CD4-positive, alpha-beta T cell treated with Interleukin-4 for 4 hours (primary cell): ENCODE data around the gene TMEM43.

ENCODE experiments used
- DNase-seq: peaks from one replicate; pipeline ENCODE4 v3.0.0-alpha.2; 2020

TMEM43 gene

DNA sequence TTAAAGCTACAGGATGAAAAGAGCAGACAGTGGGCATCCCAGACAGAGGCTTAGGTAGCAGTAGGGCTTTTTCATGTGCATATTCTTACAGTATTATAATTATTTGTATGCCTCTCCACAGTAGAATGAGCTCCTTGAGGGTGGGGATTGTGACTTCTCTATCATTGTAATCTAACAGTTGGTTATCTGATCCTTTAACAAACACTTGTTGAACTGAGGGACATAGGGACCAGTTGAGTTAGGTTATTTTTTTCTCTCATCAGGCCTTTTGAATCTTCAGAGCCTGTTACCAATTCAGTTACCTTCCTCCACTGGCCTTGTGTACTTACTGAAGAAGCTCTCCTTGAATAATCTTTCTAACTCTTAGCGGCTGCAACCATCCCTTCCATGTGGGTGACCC is 54.9 kb downstream of the TMEM43 start:
- no peak for DNase-seq

DNA sequence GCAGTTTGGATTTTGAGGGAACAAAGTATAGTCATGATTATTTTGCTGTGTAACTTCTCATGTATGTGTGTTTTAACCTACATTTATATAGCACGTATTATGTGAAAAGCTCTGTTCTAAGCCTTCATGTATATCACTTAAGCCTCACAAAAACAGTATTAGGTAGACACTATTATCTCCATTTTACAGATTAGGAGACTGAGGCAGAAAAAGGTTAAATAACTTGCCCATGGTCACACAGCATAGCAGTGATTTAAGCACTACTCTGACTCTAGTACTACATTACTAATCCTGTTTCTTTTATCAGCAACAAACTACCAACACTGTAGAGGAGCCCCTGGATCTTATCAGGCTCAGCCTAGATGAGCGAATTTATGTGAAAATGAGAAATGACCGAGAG is 56.4 kb downstream of the TMEM43 start:
- no peak for DNase-seq

DNA sequence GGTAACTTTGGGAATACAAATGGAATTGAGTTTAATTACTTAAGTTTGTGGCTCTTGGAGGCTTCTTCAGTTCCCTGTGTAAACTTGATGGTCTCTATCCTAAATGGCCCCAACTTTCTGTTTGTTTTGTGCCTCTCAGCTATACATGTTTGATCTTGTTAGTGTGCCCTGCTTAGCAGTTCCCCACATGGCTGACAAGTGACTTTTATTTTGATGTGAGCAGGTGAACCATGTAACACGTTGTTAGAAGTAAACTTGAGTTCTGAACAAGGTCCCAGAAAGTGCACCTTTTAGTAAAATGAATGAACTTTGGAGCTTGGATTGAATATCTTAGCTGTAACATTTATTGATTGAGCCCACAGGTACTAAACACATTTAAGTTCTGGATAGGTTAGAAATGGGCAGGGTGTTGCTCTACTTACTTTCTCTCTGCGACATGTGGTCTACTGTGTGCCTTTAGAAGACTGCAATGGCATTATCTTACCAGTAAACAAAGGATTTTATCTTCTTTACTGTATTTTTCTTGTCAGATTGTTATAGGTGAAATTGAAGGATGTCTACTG is 58.2 kb downstream of the TMEM43 start:
- DNase-seq, result no peak

DNA sequence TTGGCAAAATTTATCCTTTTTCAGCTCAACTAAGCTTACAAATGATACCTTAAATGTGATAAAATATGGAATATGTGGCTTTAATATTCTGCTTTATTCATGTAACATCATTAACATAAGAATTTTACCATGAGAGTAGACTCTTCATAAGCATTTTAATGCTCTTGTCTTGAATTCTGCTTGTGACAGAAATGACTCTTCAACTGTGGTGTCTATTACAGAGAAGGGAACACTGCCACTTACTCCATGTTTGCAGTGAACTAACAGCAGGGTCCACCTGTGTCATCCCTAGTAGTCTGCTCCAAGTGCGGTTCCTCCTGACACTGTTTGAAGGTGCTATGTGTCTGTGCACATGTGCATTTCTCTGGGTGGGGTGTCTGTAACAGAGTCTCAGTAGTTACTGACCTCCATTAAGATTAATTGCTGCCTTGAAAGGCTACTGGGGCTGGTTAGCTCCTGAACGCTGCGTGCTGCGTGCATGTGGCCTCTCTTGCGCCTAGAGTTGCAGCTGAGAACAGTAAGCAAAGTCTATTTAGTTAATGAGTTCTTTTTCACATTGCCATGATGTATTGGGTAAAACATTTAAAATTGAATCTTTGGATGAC is 62.1 kb downstream of the TMEM43 start:
- no peak for DNase-seq

DNA sequence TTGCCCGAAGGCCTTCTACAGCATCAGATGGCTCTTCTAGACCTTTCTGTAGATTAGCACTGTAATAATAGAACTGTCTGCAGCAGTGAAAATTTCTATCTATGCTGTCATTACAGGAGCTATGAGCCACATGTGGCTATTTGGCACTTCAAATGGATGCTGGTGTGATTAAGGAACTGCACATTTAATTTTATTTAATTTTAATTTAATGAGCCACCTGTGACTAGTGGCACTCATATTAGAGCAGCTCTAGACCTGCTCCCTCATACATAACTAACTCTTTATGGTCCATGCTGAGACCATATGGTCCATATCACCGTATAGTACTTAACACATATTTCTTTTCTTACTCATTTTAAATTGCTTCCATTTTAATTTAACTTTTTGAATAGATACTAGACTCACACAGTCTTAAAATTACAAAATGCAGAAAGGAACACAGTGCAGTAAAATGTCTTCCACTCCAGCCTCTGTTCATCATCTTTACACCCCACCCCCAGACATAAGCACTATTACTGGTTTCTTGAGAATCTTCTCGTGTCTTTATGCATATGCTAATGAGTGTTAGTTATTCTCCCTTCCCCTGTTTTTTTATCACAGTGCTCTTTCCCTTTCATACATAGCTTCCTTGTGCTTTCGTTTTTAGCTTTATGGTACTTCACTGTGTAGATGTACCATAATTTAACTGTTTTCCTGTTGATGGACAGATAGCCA is 63.3 kb downstream of the TMEM43 start:
- no peak for DNase-seq
